Measurements from ENCODE around the gene LTB4R. TPM values are rescaled to one million over a fixed set of nuclear protein-coding genes. Genes with fewer than 3 reads are reported as not detected.
"Not testable (repeated sequence)": the region's sequence is repeated elsewhere in the genome, so short reads cannot be mapped to it uniquely, and the experiment has no call there.

The LTB4R gene
- total RNA-seq, 1 donor from 2014 or later = 5.3 TPM

- DNase-seq (ENCODE audit: low read depth, low spot score) = no peak
- no peaks in the 10 kb centered on the region for H3K9me3 Mint-ChIP-seq
- TF ChIP-seq, protein P1, sequence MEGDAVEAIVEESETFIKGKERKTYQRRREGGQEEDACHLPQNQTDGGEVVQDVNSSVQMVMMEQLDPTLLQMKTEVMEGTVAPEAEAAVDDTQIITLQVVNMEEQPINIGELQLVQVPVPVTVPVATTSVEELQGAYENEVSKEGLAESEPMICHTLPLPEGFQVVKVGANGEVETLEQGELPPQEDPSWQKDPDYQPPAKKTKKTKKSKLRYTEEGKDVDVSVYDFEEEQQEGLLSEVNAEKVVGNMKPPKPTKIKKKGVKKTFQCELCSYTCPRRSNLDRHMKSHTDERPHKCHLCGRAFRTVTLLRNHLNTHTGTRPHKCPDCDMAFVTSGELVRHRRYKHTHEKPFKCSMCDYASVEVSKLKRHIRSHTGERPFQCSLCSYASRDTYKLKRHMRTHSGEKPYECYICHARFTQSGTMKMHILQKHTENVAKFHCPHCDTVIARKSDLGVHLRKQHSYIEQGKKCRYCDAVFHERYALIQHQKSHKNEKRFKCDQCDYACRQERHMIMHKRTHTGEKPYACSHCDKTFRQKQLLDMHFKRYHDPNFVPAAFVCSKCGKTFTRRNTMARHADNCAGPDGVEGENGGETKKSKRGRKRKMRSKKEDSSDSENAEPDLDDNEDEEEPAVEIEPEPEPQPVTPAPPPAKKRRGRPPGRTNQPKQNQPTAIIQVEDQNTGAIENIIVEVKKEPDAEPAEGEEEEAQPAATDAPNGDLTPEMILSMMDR (conservative IDR thresholded peaks at IDR 0.05) = no peak
- H3K4me3 Mint-ChIP-seq = no peak overlapping the region
- H3K4me1 Mint-ChIP-seq = peaks cover 3% of the 10 kb centered on the region
- no peak overlapping the region for H3K27ac Mint-ChIP-seq (ENCODE audit: unreplicated experiment)
- H3K36me3 Mint-ChIP-seq (ENCODE audit: low read depth) = no peaks in the 10 kb centered on the region
- peaks cover 10% of the 10 kb centered on the region for H3K27me3 Mint-ChIP-seq (ENCODE audit: low read depth)
Observed at GRCh38 chr14:24325041-24325530, 13.8 kb downstream of the LTB4R start.

- Mint-ChIP-seq H3K4me3 (no peak overlapping the region), H3K27me3 (ENCODE audit: low read depth) (peaks cover 13% of the 10 kb centered on the region), H3K27ac (ENCODE audit: unreplicated experiment) (no peak overlapping the region), H3K9me3 (no peaks in the 10 kb centered on the region), H3K4me1 (peaks cover 3% of the 10 kb centered on the region), H3K36me3 (ENCODE audit: low read depth) (no peaks in the 10 kb centered on the region)
- TF ChIP-seq, protein P1 (conservative IDR thresholded peaks at IDR 0.05) = no peak
- no peak for DNase-seq (ENCODE audit: low read depth, low spot score)
Observed at GRCh38 chr14:24325963-24326362, 14.7 kb downstream of the LTB4R start.

- peaks cover 4% of the 10 kb centered on the region for H3K4me1 Mint-ChIP-seq
- H3K36me3 Mint-ChIP-seq (ENCODE audit: low read depth) = no peaks in the 10 kb centered on the region
- H3K9me3 Mint-ChIP-seq = no peaks in the 10 kb centered on the region
- DNase-seq (ENCODE audit: low read depth, low spot score) = no peak
- TF ChIP-seq, protein P1 (conservative IDR thresholded peaks at IDR 0.05) = no peak
- no peak overlapping the region for H3K27ac Mint-ChIP-seq (ENCODE audit: unreplicated experiment)
- no peak overlapping the region for H3K4me3 Mint-ChIP-seq
- peaks cover 23% of the 10 kb centered on the region for H3K27me3 Mint-ChIP-seq (ENCODE audit: low read depth)
Observed at GRCh38 chr14:24327303-24327702, 16.0 kb downstream of the LTB4R start.

- H3K9me3 Mint-ChIP-seq; H3K27ac Mint-ChIP-seq (ENCODE audit: unreplicated experiment); H3K36me3 Mint-ChIP-seq (ENCODE audit: low read depth); H3K4me1 Mint-ChIP-seq; H3K4me3 Mint-ChIP-seq: not testable (repeated sequence)
- peaks cover 29% of the 10 kb centered on the region for H3K27me3 Mint-ChIP-seq (ENCODE audit: low read depth)
- DNase-seq (ENCODE audit: low read depth, low spot score) = peak; percentile 49
- TF ChIP-seq, protein P1 (conservative IDR thresholded peaks at IDR 0.05) = peak; percentile 71
Observed at GRCh38 chr14:24327914-24328313, 16.6 kb downstream of the LTB4R start.

- H3K4me3 Mint-ChIP-seq = no peak overlapping the region
- H3K4me1 Mint-ChIP-seq = peaks cover 6% of the 10 kb centered on the region
- no peaks in the 10 kb centered on the region for H3K9me3 Mint-ChIP-seq
- no peaks in the 10 kb centered on the region for H3K36me3 Mint-ChIP-seq (ENCODE audit: low read depth)
- H3K27me3 Mint-ChIP-seq (ENCODE audit: low read depth) = peaks cover 39% of the 10 kb centered on the region
- TF ChIP-seq, protein P1 (conservative IDR thresholded peaks at IDR 0.05) = no peak
- no peak for DNase-seq (ENCODE audit: low read depth, low spot score)
- no peak overlapping the region for H3K27ac Mint-ChIP-seq (ENCODE audit: unreplicated experiment)
Observed at GRCh38 chr14:24329073-24329663, 17.9 kb downstream of the LTB4R start.
